ENCODE results near the gene FOXJ3. TPM values are rescaled to one million over a fixed set of nuclear protein-coding genes. Genes with fewer than 3 reads are reported as not detected.

FOXJ3 gene
- total and polyA plus RNA-seq, 8 donors = 6.8 to 25.5 (median 20.2) TPM

DNA sequence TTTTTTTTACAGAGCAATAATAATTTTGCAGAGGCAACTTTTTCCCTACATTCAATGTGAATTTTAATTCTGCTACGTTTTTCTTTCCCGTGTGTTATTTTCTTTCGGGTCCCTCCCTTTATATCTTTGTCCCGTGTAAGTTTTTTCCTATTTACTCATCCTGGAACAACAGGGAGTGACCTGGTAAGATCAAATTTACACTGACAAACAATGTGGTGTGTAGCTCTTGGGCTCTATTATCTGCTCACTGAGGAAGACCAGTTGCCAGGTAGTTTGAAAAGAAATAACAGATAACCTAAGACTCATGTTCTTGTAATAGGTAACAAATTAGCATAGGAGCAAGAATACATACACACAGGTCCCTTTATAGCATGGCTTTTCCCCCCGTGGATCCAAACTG lies 136.8 kb downstream of the FOXJ3 start:
- no peak overlapping the region for H3K4me3 ChIP-seq
- H3K27me3 ChIP-seq = no peaks in the 10 kb centered on the region
- FAIRE-seq (no peak), ATAC-seq (no peak), DNase-seq (no peak)
- H3K36me3 ChIP-seq = peaks cover 0 to 15% (median 6%) of the 10 kb centered on the region in 3 donors
- TF ChIP-seq, protein P1, sequence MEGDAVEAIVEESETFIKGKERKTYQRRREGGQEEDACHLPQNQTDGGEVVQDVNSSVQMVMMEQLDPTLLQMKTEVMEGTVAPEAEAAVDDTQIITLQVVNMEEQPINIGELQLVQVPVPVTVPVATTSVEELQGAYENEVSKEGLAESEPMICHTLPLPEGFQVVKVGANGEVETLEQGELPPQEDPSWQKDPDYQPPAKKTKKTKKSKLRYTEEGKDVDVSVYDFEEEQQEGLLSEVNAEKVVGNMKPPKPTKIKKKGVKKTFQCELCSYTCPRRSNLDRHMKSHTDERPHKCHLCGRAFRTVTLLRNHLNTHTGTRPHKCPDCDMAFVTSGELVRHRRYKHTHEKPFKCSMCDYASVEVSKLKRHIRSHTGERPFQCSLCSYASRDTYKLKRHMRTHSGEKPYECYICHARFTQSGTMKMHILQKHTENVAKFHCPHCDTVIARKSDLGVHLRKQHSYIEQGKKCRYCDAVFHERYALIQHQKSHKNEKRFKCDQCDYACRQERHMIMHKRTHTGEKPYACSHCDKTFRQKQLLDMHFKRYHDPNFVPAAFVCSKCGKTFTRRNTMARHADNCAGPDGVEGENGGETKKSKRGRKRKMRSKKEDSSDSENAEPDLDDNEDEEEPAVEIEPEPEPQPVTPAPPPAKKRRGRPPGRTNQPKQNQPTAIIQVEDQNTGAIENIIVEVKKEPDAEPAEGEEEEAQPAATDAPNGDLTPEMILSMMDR (IDR thresholded peaks at IDR 0.05) = no peak
- WGBS, 2 donors = 80 to 89% methylated on average over 5 of the region's 5 CpGs
- H3K4me1 ChIP-seq = no peaks in the 10 kb centered on the region
- no peak overlapping the region for H3K27ac ChIP-seq
- intact Hi-C loops (cut with DNase I) = no loop called here
- no peaks in the 10 kb centered on the region for H3K9me3 ChIP-seq

DNA sequence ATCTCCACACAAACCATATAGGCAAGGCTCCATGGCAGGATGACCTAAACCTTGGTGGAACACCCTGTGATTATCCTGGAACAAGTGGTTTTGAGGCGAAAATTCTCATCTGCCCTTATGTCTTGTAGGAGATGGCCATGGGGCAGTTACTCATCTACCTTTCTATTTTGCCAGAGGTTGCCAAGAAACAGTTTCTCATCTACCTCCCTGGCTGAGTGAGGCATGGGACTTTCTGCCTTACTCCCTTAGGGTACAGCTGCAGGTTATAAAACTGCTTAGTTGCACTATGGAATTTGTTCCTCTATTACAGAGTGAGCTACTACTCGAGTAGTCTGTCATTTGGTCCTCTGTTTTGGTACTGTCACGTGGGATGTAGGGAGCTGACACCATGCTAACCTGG lies 139.2 kb downstream of the FOXJ3 start:
- Histone ChIP-seq H3K27ac (no peak overlapping the region), H3K9me3 (no peaks in the 10 kb centered on the region), H3K27me3 (no peaks in the 10 kb centered on the region), H3K36me3 (peaks cover 0 to 15% (median 6%) of the 10 kb centered on the region in 3 donors), H3K4me3 (no peak overlapping the region), H3K4me1 (no peaks in the 10 kb centered on the region)
- DNase-seq (no peak), FAIRE-seq (no peak), ATAC-seq (no peak)
- TF ChIP-seq, protein P1 (IDR thresholded peaks at IDR 0.05) = no peak
- intact Hi-C loops (cut with DNase I) = no loop called here
- WGBS, 2 donors = 96 to 99% methylated on average over 3 of the region's 3 CpGs

DNA sequence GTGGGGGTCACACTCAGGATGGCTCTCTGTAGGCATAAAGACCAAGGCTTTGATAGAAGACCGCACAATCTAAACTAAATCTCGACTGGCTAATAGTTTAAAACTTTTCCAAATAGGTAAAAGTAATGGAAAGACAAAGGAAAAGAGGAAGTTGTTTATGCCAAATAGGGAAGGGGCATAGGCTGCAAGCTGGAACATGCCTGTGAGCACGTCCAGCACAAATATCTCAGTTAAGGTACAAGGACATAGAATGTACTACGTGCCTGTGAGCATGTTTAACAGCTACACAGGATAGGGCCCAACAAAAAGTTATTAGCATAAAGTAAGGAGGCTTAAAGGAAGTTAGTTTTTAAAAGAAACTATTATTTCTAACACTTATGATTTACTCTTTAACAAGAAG lies 142.9 kb downstream of the FOXJ3 start:
- no peak for FAIRE-seq

DNA sequence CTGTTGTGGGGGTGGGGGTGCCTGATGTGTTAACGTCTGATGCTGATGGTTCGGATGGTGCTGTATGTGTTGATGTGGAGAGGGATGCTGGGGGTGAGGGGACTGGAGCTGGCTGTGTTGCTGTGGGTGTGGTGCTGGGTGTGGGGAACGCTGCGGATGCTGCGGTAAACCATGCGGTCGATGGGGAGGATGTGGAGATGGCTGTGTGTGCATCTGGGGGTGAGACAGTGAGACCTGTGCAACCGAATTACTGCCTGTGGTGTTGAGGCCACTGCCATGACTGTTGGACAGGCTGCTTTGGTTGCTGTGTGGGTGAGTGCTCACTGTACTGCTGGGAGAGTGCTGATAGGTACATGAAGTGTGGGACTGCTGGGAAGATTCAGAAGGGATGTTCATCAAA lies 143.7 kb downstream of the FOXJ3 start:
- TF ChIP-seq, protein P1 (IDR thresholded peaks at IDR 0.05) = no peak
- intact Hi-C loops (cut with DNase I) = no loop called here
- Histone ChIP-seq H3K36me3 (peaks cover 0 to 22% (median 0%) of the 10 kb centered on the region in 3 donors), H3K4me3 (no peak overlapping the region), H3K27me3 (no peaks in the 10 kb centered on the region), H3K9me3 (no peaks in the 10 kb centered on the region), H3K27ac (no peak overlapping the region), H3K4me1 (no peaks in the 10 kb centered on the region)
- 95 to 98% methylated on average over 8 of the region's 8 CpGs for WGBS, 2 donors
- ATAC-seq = no peak
- FAIRE-seq = no peak
- DNase-seq = no peak

More for the DNA sequence above, 142.9 kb downstream of the FOXJ3 start:
- no peaks in the 10 kb centered on the region for H3K27me3 ChIP-seq
- H3K4me1 ChIP-seq = no peaks in the 10 kb centered on the region
- ATAC-seq = no peak
- no peaks in the 10 kb centered on the region for H3K9me3 ChIP-seq
- 84% methylated on average over 4 of the region's 4 CpGs for WGBS, 2 donors
- no peak for DNase-seq
- H3K27ac ChIP-seq = no peak overlapping the region
- TF ChIP-seq, protein P1 (IDR thresholded peaks at IDR 0.05) = no peak
- no peak overlapping the region for H3K4me3 ChIP-seq
- intact Hi-C loops (cut with DNase I) = no loop called here
- H3K36me3 ChIP-seq = peaks cover 0 to 22% (median 0%) of the 10 kb centered on the region in 3 donors

DNA sequence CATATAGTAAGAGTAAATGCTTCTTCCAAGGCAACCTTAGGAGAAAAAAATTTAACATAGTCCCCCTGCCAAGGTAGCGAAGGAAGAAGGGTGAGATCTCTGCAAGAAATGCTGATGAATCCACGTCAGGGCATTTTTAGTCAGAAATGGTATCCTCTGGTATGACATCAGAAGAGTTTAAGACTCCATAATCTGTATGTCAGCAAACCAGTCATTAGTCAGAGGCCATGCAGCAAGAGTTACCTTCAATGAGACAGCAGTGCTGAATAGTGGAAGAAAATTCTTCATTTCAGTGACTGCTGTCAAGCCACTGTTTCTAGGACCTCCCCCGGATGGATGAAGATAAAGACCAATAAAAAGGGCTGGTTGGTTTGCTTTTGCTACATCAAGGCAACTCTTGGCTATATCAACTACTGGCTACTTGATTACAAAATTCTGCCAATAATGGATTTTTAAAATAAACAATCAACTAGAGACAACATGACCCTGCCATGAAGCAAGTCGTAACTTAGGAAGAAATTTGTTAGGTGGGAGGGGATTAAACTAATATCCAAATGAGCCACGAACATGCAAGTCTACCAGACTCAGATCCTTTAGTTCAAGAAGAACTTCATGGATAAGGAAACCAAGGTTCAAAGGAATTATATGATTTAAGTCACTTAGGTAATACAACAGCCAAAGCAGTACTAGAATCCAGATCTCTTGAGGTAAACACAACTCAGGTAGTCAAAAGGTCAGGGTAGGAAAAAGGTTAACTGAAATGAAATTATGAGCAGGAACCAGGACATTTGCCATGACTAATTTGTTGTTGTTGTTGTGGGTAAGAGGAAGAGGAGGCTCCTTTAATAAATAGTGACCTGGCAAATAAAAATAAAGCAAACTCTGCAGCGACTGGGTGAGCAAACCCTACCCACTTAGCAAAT lies 144.8 kb downstream of the FOXJ3 start:
- FAIRE-seq = no peak
- peaks cover 0 to 22% (median 0%) of the 10 kb centered on the region in 3 donors for H3K36me3 ChIP-seq
- H3K27me3 ChIP-seq = no peaks in the 10 kb centered on the region
- H3K27ac ChIP-seq = no peak overlapping the region
- TF ChIP-seq, protein P1 (IDR thresholded peaks at IDR 0.05) = no peak
- H3K4me3 ChIP-seq = no peak overlapping the region
- H3K9me3 ChIP-seq = no peaks in the 10 kb centered on the region
- no peak for DNase-seq
- 73% methylated on average over 6 of the region's 6 CpGs for WGBS, 2 donors
- H3K4me1 ChIP-seq = no peaks in the 10 kb centered on the region
- intact Hi-C loops (cut with DNase I) = no loop called here
- no peak for ATAC-seq
